ENCODE results near the gene SPIB.
"Not testable (repeated sequence)": the region's sequence is repeated elsewhere in the genome, so short reads cannot be mapped to it uniquely, and the experiment has no call there.

Gene SPIB

GRCh38 chr19:50383001-50383851 is 35.5 kb upstream of the SPIB start:
- DNase-seq (ENCODE audit: low read depth, low spot score): no peak
- TF ChIP-seq CTCF (IDR thresholded peaks at IDR 0.05; ENCODE audit: insufficient read depth, low read length, missing control alignments): no peak
- ChIA-PET CTCF (interaction anchor here (0.6 to 1.3 kb wide), 4 partner anchors 15 to 78 kb away, joined by 3 to 5 read pairs (median 4); no protein-coding TSS in a partner anchor), POLR2A (interaction anchor here (1.2 to 1.4 kb wide), 2 partner anchors 26 to 317 kb away, joined by 3 to 4 read pairs; no protein-coding TSS in a partner anchor)
- peak overlapping the region; percentile 77 for H3K4me3 ChIP-seq (ENCODE audit: low read depth, low read length)

GRCh38 chr19:50383852-50384684 is 34.7 kb upstream of the SPIB start, which contains the start of gene POLD1:
Gene POLD1, plus strand, starts transcription at chr19:50384347. Its CDS starts 14,505 bp downstream, at chr19:50398852.
- peak; percentile 68 for DNase-seq (ENCODE audit: low read depth, low spot score)
- peak within 1 kb of the TSS; percentile 77 for H3K4me3 ChIP-seq (ENCODE audit: low read depth, low read length)
- ChIA-PET CTCF (interaction anchor here (0.9 to 1.3 kb wide), 5 partner anchors 15 to 77 kb away, joined by 3 to 5 read pairs (median 3); no protein-coding TSS in a partner anchor), POLR2A (interaction anchor here (1.0 to 1.4 kb wide), 4 partner anchors 9 to 316 kb away, joined by 3 to 7 read pairs (median 4); no protein-coding TSS in a partner anchor)
- no peak for TF ChIP-seq CTCF (IDR thresholded peaks at IDR 0.05; ENCODE audit: insufficient read depth, low read length, missing control alignments)

GRCh38 chr19:50384685-50385535 is 33.8 kb upstream of the SPIB start:
- ChIA-PET CTCF (interaction anchor here (1.0 to 1.3 kb wide), 4 partner anchors 16 to 76 kb away, joined by 3 read pairs; no protein-coding TSS in a partner anchor), POLR2A (interaction anchor here (0.6 to 1.4 kb wide), 5 partner anchors 10 to 316 kb away, joined by 3 to 7 read pairs (median 4); no protein-coding TSS in a partner anchor)
- H3K4me3 ChIP-seq (ENCODE audit: low read depth, low read length): peak overlapping the region; percentile 77
- DNase-seq (ENCODE audit: low read depth, low spot score): no peak
- TF ChIP-seq CTCF (IDR thresholded peaks at IDR 0.05; ENCODE audit: insufficient read depth, low read length, missing control alignments): no peak

- CTCF ChIA-PET: interaction anchor here (1.5 to 1.9 kb wide), 3 partner anchors 28 to 73 kb away, joined by 4 to 6 read pairs (median 5); no protein-coding TSS in a partner anchor
- no peak overlapping the region for H3K4me3 ChIP-seq (ENCODE audit: low read depth, low read length)
- POLR2A ChIA-PET: no interaction called here
- DNase-seq (ENCODE audit: low read depth, low spot score): no peak
- TF ChIP-seq CTCF (IDR thresholded peaks at IDR 0.05; ENCODE audit: insufficient read depth, low read length, missing control alignments): no peak
These were observed 31.4 kb upstream of the SPIB start for GRCh38 chr19:50387176-50387867.

- DNase-seq (ENCODE audit: low read depth, low spot score): no peak
- ChIA-PET CTCF (interaction anchor here (1.3 kb wide), 1 partner anchor 73 kb away, joined by 3 read pairs; no protein-coding TSS in a partner anchor), POLR2A (no interaction called here)
- TF ChIP-seq CTCF (IDR thresholded peaks at IDR 0.05; ENCODE audit: insufficient read depth, low read length, missing control alignments): no peak
- H3K4me3 ChIP-seq (ENCODE audit: low read depth, low read length): no peak overlapping the region
These were observed 30.9 kb upstream of the SPIB start for GRCh38 chr19:50387868-50388245.

GRCh38 chr19:50390295-50390694 is 28.4 kb upstream of the SPIB start:
- DNase-seq (ENCODE audit: low read depth, low spot score); POLR2A ChIA-PET; CTCF ChIA-PET; H3K4me3 ChIP-seq (ENCODE audit: low read depth, low read length): not testable (repeated sequence)

GRCh38 chr19:50390952-50391351 is 27.8 kb upstream of the SPIB start:
- CTCF ChIA-PET; POLR2A ChIA-PET; H3K4me3 ChIP-seq (ENCODE audit: low read depth, low read length); DNase-seq (ENCODE audit: low read depth, low spot score): not testable (repeated sequence)

Measured in AG04449 (cell line).